Measurements from ENCODE around the gene ZNF580. TPM values are rescaled to one million over a fixed set of nuclear protein-coding genes. Genes with fewer than 3 reads are reported as not detected.
A peak's percentile ranks its signal among the peaks of the same experiment; 100 is the strongest.

ZNF580 gene
- total RNA-seq, 1 experiment from 2014 or later: 32.0 TPM

GRCh38 chr19:55668603-55669348, 28.0 kb downstream of the ZNF580 start:
- TF ChIP-seq PRRX2 (CRISPR knock-in tag; IDR thresholded peaks at IDR 0.05): no peak
- no peak for TF ChIP-seq CREB1 (CRISPR knock-in tag; IDR thresholded peaks at IDR 0.05)
- TF ChIP-seq SP1 (CRISPR knock-in tag; conservative IDR thresholded peaks at IDR 0.05): no peak
- TF ChIP-seq SMAD3 (CRISPR knock-in tag; IDR thresholded peaks at IDR 0.05; ENCODE audit: borderline replicate concordance): no peak
- no peak for TF ChIP-seq KAT7 (CRISPR knock-in tag; IDR thresholded peaks at IDR 0.05; ENCODE audit: borderline replicate concordance)
- no peak for TF ChIP-seq ATF2 (CRISPR knock-in tag; IDR thresholded peaks at IDR 0.05; ENCODE audit: borderline replicate concordance, low read depth)
- no peak for TF ChIP-seq NFE2L1 (CRISPR knock-in tag; IDR thresholded peaks at IDR 0.05)
- no peak for TF ChIP-seq ZNF281 (CRISPR knock-in tag; IDR thresholded peaks at IDR 0.05)
- no peak for TF ChIP-seq GRHL2 (CRISPR knock-in tag; IDR thresholded peaks at IDR 0.05; ENCODE audit: insufficient replicate concordance, severe bottlenecking)
- TF ChIP-seq GABPB1 (CRISPR knock-in tag; IDR thresholded peaks at IDR 0.05): no peak
- TF ChIP-seq SMAD4 (CRISPR knock-in tag; IDR thresholded peaks at IDR 0.05): no peak
- TF ChIP-seq ZMAT4 (CRISPR knock-in tag; IDR thresholded peaks at IDR 0.05): no peak
- TF ChIP-seq NFATC4 (CRISPR knock-in tag; IDR thresholded peaks at IDR 0.05): no peak
- no peak for TF ChIP-seq CDX4 (CRISPR knock-in tag; IDR thresholded peaks at IDR 0.05; ENCODE audit: borderline replicate concordance)
- TF ChIP-seq RORB (CRISPR knock-in tag; IDR thresholded peaks at IDR 0.05): no peak
- H3K4me3 Mint-ChIP-seq: no peak overlapping the region
- H3K9me3 Mint-ChIP-seq: no peaks in the 10 kb centered on the region
- DNase-seq (ENCODE audit: low spot score) (no peak), ATAC-seq (no peak)
- POLR2A ChIA-PET: no interaction called here
- peaks cover 27% of the 10 kb centered on the region for H3K4me1 Mint-ChIP-seq
- H3K36me3 Mint-ChIP-seq: peaks cover 58% of the 10 kb centered on the region
- no peaks in the 10 kb centered on the region for H3K27me3 Mint-ChIP-seq (ENCODE audit: low read depth)
- H3K27ac Mint-ChIP-seq: no peak overlapping the region
- CTCF ChIA-PET: interaction anchor here (3.5 kb wide), 1 partner anchor 14 kb away, joined by 57 read pairs; the partner anchor contains the start of gene U2AF2

GRCh38 chr19:55669418-55670279, 28.8 kb downstream of the ZNF580 start:
- no peaks in the 10 kb centered on the region for H3K27me3 Mint-ChIP-seq (ENCODE audit: low read depth)
- peak overlapping the region; percentile 92 for H3K27ac Mint-ChIP-seq
- H3K9me3 Mint-ChIP-seq: no peaks in the 10 kb centered on the region
- ChIA-PET CTCF (interaction anchor here (2.4 to 3.5 kb wide), 2 partner anchors 12 to 15 kb away, joined by 33 to 57 read pairs; partner anchors contain the start of gene U2AF2), POLR2A (no interaction called here)
- ATAC-seq (no peak), DNase-seq (ENCODE audit: low spot score) (no peak)
- no peak overlapping the region for H3K4me3 Mint-ChIP-seq
- H3K36me3 Mint-ChIP-seq: peaks cover 50% of the 10 kb centered on the region
- peaks cover 32% of the 10 kb centered on the region for H3K4me1 Mint-ChIP-seq
- TF ChIP-seq ATF2 (CRISPR knock-in tag; IDR thresholded peaks at IDR 0.05; ENCODE audit: borderline replicate concordance, low read depth): no peak
- TF ChIP-seq AR (CRISPR knock-in tag; IDR thresholded peaks at IDR 0.05): no peak
- TF ChIP-seq GRHL2 (CRISPR knock-in tag; IDR thresholded peaks at IDR 0.05; ENCODE audit: insufficient replicate concordance, severe bottlenecking): no peak
- TF ChIP-seq IRF1 (CRISPR knock-in tag; IDR thresholded peaks at IDR 0.05): no peak

All from WTC11 (cell line).